ENCODE data around the gene MBLAC1.

DNA sequence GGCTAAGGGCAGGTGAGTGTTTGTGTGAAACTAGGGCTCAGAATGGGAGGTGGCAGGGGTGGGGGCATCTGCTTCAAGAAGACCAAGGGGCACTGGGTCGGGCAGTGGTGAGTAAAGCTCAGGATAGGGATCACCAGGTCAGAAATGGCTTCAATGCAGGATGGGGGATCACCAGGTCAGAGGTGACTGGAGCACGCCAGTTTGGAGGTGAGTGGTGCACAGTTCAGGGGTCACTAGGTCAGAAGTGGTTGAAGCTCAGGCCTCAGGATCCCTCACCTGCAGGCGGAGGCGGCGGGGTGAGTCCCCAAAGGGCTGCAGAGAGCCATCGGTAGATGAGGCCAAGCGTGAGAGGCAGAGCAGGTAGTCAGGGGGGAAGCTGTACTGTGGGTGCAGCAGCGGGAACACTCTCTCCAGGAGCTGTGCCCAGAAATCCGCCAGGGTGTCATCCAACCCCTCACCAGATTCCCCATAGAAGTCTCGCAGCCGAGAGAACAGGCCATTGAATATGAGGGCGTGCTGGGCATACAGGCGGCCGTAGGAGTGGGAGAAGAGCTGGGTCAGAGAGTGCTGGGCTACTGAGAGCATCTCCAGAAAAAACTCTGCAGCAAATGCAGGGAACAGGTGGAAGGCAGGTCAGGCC lies 48.6 kb downstream of the MBLAC1 start:
- TF ChIP-seq, protein P1, sequence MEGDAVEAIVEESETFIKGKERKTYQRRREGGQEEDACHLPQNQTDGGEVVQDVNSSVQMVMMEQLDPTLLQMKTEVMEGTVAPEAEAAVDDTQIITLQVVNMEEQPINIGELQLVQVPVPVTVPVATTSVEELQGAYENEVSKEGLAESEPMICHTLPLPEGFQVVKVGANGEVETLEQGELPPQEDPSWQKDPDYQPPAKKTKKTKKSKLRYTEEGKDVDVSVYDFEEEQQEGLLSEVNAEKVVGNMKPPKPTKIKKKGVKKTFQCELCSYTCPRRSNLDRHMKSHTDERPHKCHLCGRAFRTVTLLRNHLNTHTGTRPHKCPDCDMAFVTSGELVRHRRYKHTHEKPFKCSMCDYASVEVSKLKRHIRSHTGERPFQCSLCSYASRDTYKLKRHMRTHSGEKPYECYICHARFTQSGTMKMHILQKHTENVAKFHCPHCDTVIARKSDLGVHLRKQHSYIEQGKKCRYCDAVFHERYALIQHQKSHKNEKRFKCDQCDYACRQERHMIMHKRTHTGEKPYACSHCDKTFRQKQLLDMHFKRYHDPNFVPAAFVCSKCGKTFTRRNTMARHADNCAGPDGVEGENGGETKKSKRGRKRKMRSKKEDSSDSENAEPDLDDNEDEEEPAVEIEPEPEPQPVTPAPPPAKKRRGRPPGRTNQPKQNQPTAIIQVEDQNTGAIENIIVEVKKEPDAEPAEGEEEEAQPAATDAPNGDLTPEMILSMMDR (IDR thresholded peaks at IDR 0.05), result no peak
- TF ChIP-seq POLR2A (IDR thresholded peaks at IDR 0.05), result no peak
